OCI-LY7 (cell line): ENCODE results near the gene NFE2L1.
"Not testable (repeated sequence)": the region's sequence is repeated elsewhere in the genome, so short reads cannot be mapped to it uniquely, and the experiment has no call there.

Experiments
- EZH2phosphoT487 ChIP-seq: fragments of 200-600 bp; sonication (generic); IDR thresholded peaks from 2 replicates; pipeline ENCODE4 v1.6.1; 2018; ENCODE audit warnings: low read depth, borderline replicate concordance, mild to moderate bottlenecking, mixed run types, antibody characterized with exemption, low read length, moderate library complexity, mixed read lengths
- TF ChIP-seq, protein P1 (sequence below): fragments of 200-600 bp; sonication (generic); conservative IDR thresholded peaks from 2 replicates; pipeline ENCODE4 v1.5.1; 2014; ENCODE audit warnings: mild to moderate bottlenecking, antibody characterized with exemption, low read length, moderate library complexity, mixed read lengths

DNA sequence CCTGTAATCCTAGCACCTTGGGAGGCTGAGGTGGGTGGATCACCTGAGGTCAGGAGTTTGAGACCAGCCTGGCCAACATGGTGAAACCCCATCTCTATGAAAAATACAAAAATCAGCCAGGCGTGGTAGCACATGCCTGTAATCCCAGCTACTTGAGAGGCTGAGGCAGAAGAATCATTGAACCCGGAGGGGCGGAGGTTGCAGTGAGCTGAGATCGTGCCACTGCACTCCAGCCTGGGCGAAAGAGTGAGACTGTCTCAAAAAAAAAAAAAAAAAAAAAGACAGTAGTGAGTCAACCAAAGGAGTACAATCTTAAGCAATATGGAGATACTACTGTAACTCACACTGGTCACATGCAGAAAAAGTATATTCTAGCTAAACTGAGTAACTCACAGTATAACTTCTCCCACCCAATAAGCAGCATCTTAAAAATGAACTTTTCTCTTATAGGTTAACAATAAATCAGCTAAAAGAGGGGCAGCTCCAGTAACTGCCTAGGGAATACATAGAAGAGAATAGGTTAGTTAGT lies 25.5 kb downstream of the NFE2L1 start:
- TF ChIP-seq, protein P1, sequence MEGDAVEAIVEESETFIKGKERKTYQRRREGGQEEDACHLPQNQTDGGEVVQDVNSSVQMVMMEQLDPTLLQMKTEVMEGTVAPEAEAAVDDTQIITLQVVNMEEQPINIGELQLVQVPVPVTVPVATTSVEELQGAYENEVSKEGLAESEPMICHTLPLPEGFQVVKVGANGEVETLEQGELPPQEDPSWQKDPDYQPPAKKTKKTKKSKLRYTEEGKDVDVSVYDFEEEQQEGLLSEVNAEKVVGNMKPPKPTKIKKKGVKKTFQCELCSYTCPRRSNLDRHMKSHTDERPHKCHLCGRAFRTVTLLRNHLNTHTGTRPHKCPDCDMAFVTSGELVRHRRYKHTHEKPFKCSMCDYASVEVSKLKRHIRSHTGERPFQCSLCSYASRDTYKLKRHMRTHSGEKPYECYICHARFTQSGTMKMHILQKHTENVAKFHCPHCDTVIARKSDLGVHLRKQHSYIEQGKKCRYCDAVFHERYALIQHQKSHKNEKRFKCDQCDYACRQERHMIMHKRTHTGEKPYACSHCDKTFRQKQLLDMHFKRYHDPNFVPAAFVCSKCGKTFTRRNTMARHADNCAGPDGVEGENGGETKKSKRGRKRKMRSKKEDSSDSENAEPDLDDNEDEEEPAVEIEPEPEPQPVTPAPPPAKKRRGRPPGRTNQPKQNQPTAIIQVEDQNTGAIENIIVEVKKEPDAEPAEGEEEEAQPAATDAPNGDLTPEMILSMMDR: not testable (repeated sequence)
- TF ChIP-seq EZH2phosphoT487: not testable (repeated sequence)
